ENCODE results near the gene POLR1C. TPM values are rescaled to one million over a fixed set of nuclear protein-coding genes. Genes with fewer than 3 reads are reported as not detected.

Gene POLR1C
- total RNA-seq, 1 donor from 2014 or later = 30.7 TPM

DNA sequence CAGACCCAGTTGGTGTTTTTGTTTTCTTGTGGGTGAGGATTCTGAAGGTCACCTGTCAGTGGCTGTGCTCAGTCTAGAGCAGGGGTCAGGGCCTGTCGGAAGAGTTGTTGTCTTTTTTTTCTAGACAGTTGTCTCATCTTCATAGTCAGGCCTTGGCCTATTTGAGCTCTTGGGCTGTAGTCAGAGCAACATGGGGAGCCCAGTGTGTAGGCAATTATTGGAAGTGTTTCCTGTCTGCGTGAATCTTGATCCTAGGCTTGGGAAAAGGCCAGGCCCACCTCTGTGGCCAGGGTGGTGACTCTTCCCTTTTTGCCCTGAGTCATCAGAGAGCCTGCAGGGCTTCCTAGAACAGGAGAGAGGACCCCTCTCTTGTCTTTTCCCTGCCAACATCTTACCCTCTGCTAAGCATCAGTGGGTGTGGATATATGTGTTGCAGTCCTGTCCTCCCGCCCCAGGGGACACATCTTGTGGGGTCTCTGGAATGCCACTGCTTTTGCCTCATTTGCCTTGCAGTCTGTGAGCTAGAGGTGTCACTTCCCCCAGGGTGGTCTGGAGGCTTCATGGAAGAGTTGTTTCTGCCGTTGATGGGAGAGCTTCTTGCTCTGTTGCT, 28.1 kb upstream of the POLR1C start:
- Mint-ChIP-seq H3K27ac (ENCODE audit: unreplicated experiment) (no peak overlapping the region), H3K4me3 (ENCODE audit: unreplicated experiment) (no peak overlapping the region), H3K36me3 (ENCODE audit: low read depth, unreplicated experiment) (peaks cover 9% of the 10 kb centered on the region), H3K9me3 (ENCODE audit: unreplicated experiment) (no peaks in the 10 kb centered on the region), H3K4me1 (ENCODE audit: unreplicated experiment) (peaks cover 7% of the 10 kb centered on the region), H3K27me3 (ENCODE audit: unreplicated experiment) (no peaks in the 10 kb centered on the region)
- TF ChIP-seq, protein P1, sequence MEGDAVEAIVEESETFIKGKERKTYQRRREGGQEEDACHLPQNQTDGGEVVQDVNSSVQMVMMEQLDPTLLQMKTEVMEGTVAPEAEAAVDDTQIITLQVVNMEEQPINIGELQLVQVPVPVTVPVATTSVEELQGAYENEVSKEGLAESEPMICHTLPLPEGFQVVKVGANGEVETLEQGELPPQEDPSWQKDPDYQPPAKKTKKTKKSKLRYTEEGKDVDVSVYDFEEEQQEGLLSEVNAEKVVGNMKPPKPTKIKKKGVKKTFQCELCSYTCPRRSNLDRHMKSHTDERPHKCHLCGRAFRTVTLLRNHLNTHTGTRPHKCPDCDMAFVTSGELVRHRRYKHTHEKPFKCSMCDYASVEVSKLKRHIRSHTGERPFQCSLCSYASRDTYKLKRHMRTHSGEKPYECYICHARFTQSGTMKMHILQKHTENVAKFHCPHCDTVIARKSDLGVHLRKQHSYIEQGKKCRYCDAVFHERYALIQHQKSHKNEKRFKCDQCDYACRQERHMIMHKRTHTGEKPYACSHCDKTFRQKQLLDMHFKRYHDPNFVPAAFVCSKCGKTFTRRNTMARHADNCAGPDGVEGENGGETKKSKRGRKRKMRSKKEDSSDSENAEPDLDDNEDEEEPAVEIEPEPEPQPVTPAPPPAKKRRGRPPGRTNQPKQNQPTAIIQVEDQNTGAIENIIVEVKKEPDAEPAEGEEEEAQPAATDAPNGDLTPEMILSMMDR (IDR thresholded peaks at IDR 0.05; ENCODE audit: unreplicated experiment) = no peak
- no peak for DNase-seq (ENCODE audit: low spot score)

DNA sequence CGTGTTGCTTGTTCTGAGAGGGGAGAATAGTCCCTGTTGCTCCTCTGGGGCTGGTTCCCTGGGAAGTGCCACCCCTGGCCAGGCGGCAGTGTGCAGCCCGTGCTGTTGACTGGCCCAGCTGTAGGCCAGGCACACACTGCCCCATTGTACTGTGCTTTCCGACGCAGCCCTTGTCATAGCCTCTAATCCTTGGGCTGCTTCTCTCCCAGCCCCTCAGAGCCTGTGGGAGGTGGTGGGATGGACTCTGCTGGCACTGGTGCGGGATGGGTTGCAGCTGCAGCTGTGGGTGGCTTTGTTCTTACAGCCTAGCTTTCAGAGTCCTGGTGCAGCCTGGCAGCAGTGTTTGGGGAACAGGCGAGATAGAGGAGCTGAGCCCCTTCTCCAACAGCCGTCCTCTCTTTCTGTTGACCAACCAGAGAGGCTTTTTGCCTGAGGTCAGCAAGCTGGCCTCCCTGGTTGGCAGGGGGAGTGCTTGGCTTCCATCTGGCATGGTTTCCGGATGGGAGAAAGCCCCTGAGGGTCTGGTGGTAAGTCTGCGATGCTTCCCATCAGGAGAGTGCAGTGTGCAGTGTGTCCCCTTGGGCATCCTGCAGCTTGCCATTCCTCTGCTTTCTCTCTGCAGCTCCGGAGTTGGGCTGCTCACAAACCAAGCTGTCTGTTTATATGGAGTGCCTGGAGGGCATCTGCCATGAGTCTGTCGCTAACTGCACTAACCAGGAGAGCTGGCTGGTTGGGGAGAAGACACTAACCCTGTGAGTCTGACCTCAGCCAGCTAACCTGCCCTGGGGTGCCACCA, 27.4 kb upstream of the POLR1C start:
- Mint-ChIP-seq H3K4me1 (ENCODE audit: unreplicated experiment) (peaks cover 12% of the 10 kb centered on the region), H3K27me3 (ENCODE audit: unreplicated experiment) (no peaks in the 10 kb centered on the region), H3K36me3 (ENCODE audit: low read depth, unreplicated experiment) (peaks cover 9% of the 10 kb centered on the region), H3K27ac (ENCODE audit: unreplicated experiment) (no peak overlapping the region), H3K9me3 (ENCODE audit: unreplicated experiment) (no peaks in the 10 kb centered on the region), H3K4me3 (ENCODE audit: unreplicated experiment) (no peak overlapping the region)
- TF ChIP-seq, protein P1 (IDR thresholded peaks at IDR 0.05; ENCODE audit: unreplicated experiment) = no peak
- DNase-seq (ENCODE audit: low spot score) = no peak

DNA sequence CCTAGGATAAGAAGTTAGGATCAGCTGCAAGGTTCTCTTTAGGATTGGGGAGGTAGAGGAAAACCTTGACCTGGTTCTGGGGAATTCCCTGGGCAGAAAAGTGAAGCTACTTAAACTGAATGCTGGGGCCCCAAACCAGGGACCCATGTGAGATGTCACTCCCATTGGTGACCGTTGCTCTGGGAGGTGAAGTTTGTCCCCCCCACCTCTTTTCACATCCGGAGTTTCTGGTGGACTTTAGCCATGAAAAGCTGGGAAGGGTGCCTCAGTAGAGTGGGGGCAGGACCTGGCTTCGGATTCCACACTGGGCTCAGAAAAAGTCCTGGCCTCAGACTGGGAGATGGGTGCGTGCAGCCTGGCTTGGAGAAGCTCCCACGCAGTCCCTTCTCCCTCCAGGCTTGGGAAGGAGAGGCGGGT, 26.4 kb upstream of the POLR1C start:
- Mint-ChIP-seq H3K4me1 (ENCODE audit: unreplicated experiment) (peaks cover 18% of the 10 kb centered on the region), H3K4me3 (ENCODE audit: unreplicated experiment) (no peak overlapping the region), H3K9me3 (ENCODE audit: unreplicated experiment) (no peaks in the 10 kb centered on the region), H3K27me3 (ENCODE audit: unreplicated experiment) (no peaks in the 10 kb centered on the region), H3K27ac (ENCODE audit: unreplicated experiment) (no peak overlapping the region), H3K36me3 (ENCODE audit: low read depth, unreplicated experiment) (peaks cover 13% of the 10 kb centered on the region)
- TF ChIP-seq, protein P1 (IDR thresholded peaks at IDR 0.05; ENCODE audit: unreplicated experiment) = no peak
- no peak for DNase-seq (ENCODE audit: low spot score)

DNA sequence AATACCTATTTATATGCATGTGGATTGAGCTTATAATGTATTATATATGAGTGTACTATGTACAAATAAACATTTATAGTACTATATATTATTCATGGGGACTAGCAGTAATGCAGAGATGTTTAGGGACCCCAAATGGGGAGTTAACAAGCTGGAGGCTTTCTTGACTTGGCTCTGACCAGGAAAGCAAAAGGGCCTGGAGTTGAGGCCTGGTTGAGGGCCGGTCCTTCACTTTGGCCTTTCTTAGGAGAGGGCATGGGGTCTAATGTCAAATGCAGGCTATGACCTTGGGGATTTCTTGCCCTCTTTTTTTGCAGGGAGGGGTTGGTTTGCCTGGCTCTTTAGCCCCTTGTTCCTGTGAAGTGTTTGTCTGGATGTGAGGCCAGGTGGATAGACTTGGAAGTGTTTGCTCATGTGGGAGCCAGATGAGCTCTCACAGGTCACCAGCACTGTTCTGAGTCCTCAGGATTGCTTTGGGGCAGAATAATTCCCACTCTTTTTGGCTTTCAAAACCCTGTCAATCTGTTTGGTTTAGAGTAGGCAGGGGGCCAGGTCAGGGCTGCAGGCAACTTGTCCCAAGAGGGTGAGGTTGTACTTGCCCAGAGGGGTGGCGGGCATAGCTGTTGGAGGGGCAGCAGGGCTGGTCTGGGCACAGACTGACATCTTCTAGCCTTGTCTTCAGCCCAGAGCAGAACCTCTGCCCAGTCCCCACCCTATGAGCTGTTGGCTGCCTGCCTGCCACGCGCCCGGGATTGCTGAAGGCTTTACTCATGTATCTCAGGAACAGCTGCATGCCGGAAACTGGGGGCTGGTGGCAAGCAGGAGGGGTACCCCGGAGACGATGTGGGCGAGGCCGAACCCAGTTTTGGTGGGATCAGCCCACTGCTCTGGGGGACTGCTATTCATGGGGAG, 24.9 kb upstream of the POLR1C start:
- Mint-ChIP-seq H3K36me3 (ENCODE audit: low read depth, unreplicated experiment) (peaks cover 13% of the 10 kb centered on the region), H3K27me3 (ENCODE audit: unreplicated experiment) (peaks cover under 1% of the 10 kb centered on the region), H3K9me3 (ENCODE audit: unreplicated experiment) (no peaks in the 10 kb centered on the region), H3K4me3 (ENCODE audit: unreplicated experiment) (no peak overlapping the region), H3K27ac (ENCODE audit: unreplicated experiment) (no peak overlapping the region), H3K4me1 (ENCODE audit: unreplicated experiment) (peaks cover 18% of the 10 kb centered on the region)
- TF ChIP-seq, protein P1 (IDR thresholded peaks at IDR 0.05; ENCODE audit: unreplicated experiment) = no peak
- no peak for DNase-seq (ENCODE audit: low spot score)
